Kidney capillary endothelial cell (primary cell): ENCODE data around the gene RAMP2.
A peak's percentile ranks its signal among the peaks of the same experiment; 100 is the strongest.
"Not testable (repeated sequence)": the region's sequence is repeated elsewhere in the genome, so short reads cannot be mapped to it uniquely, and the experiment has no call there.

Experiments
- DNase-seq: peaks from one replicate; pipeline ENCODE4 v3.0.0-alpha.2; 2018; ENCODE audit warnings: low spot score

The RAMP2 gene

GRCh38 chr17:42769964-42770363 lies 8.9 kb downstream of the RAMP2 start:
- DNase-seq, result not testable (repeated sequence)

- DNase-seq, result no peak
Measured at GRCh38 chr17:42772945-42773289, 11.9 kb downstream of the RAMP2 start.

GRCh38 chr17:42773290-42774035 lies 12.4 kb downstream of the RAMP2 start, which contains the start of gene VPS25:
VPS25 (plus strand) TSS chr17:42773449; CDS start chr17:42773476, 27 bp downstream.
- DNase-seq, result peak; percentile 73

- peak; percentile 52 for DNase-seq
Measured at GRCh38 chr17:42774066-42774745, 13.2 kb downstream of the RAMP2 start.

- no peak for DNase-seq
Measured at GRCh38 chr17:42775534-42776098, 14.6 kb downstream of the RAMP2 start.

- DNase-seq, result no peak
Measured at GRCh38 chr17:42778570-42778969, 17.5 kb downstream of the RAMP2 start.

GRCh38 chr17:42779304-42779935 lies 18.4 kb downstream of the RAMP2 start:
- no peak for DNase-seq

- no peak for DNase-seq
Measured at GRCh38 chr17:42779936-42780850, 19.2 kb downstream of the RAMP2 start, which contains the start of gene WNK4. WNK4 (plus strand) TSS chr17:42780610; CDS start chr17:42780699, 89 bp downstream.

GRCh38 chr17:42780851-42781638 lies 20.0 kb downstream of the RAMP2 start:
- no peak for DNase-seq

- no peak for DNase-seq
Measured at GRCh38 chr17:42781639-42782165, 20.7 kb downstream of the RAMP2 start.

GRCh38 chr17:42782166-42783061 lies 21.4 kb downstream of the RAMP2 start:
- DNase-seq, result no peak

GRCh38 chr17:42783062-42783790 lies 22.2 kb downstream of the RAMP2 start:
- DNase-seq, result peak; percentile 81

- DNase-seq, result no peak
Measured at GRCh38 chr17:42783791-42784138, 22.7 kb downstream of the RAMP2 start.

GRCh38 chr17:42784409-42784808 lies 23.4 kb downstream of the RAMP2 start:
- peak; percentile 52 for DNase-seq

- no peak for DNase-seq
Measured at GRCh38 chr17:42784811-42785592, 24.0 kb downstream of the RAMP2 start.

GRCh38 chr17:42787266-42787665 lies 26.2 kb downstream of the RAMP2 start:
- DNase-seq, result no peak

GRCh38 chr17:42791948-42792347 lies 30.9 kb downstream of the RAMP2 start:
- DNase-seq, result no peak

GRCh38 chr17:42792545-42792944 lies 31.5 kb downstream of the RAMP2 start:
- no peak for DNase-seq
